Fibroblast of lung (primary cell): ENCODE data around the gene EPS8L3. TPM values are rescaled to one million over a fixed set of nuclear protein-coding genes. Genes with fewer than 3 reads are reported as not detected.

Experiments used
- DNase-seq, 2 donors: peaks; one replicate each; pipeline versions ENCODE4 v3.0.0 to v3.0.0-alpha.2; 2010; ENCODE audit warnings: low read depth in 2 of 2
- H2AFZ ChIP-seq: 2 replicates; pipeline ENCODE4 v1.5.1; 2012; ENCODE audit warnings: low read length, control low read depth, inconsistent platforms
- H3K27ac ChIP-seq: 2 replicates; pipeline ENCODE4 v1.5.1; 2011; ENCODE audit warnings: low read length, control low read depth; ENCODE audit not compliant: insufficient read depth
- H3K27me3 ChIP-seq: 2 replicates; pipeline ENCODE4 v1.5.1; 2011; ENCODE audit warnings: mild to moderate bottlenecking, low read length; ENCODE audit not compliant: control insufficient read depth, insufficient read depth
- H3K36me3 ChIP-seq: 2 replicates; pipeline ENCODE4 v1.5.1; 2011; ENCODE audit warnings: low read length; ENCODE audit not compliant: control insufficient read depth, insufficient read depth
- H3K4me1 ChIP-seq: 2 replicates; pipeline ENCODE4 v1.5.1; 2011; ENCODE audit warnings: low read length; ENCODE audit not compliant: control insufficient read depth, insufficient read depth; ENCODE audit errors: extremely low read depth
- H3K4me2 ChIP-seq: 2 replicates; pipeline ENCODE4 v1.5.1; 2011; ENCODE audit warnings: low read length, control low read depth; ENCODE audit not compliant: insufficient read depth; ENCODE audit errors: extremely low read depth
- H3K4me3 ChIP-seq, 4 experiments: fragments of 200-600 bp in 1 of 4; sonication (generic) in 1 of 4; replicated peaks in 1 of 4; 2 replicates each; pipeline ENCODE4 v1.5.1; 2011 to 2016; ENCODE audit warnings: low read length in 4 of 4, low read depth in 3 of 4, mild to moderate bottlenecking in 3 of 4, control low read depth in 2 of 4, inconsistent platforms in 1 of 4, mixed read lengths in 1 of 4; ENCODE audit not compliant: insufficient read depth in 1 of 4; ENCODE audit errors: control extremely low read depth in 1 of 4
- H3K79me2 ChIP-seq: 2 replicates; pipeline ENCODE4 v1.5.1; 2012; ENCODE audit warnings: mild to moderate bottlenecking, low read length, inconsistent platforms; ENCODE audit not compliant: control insufficient read depth, insufficient read depth
- H3K9ac ChIP-seq: 2 replicates; pipeline ENCODE4 v1.5.1; 2011; ENCODE audit warnings: mild to moderate bottlenecking, low read length, control low read depth; ENCODE audit not compliant: insufficient read depth
- H3K9me3 ChIP-seq: 2 replicates; pipeline ENCODE4 v1.5.1; 2012; ENCODE audit warnings: low read depth, low read length; ENCODE audit not compliant: control insufficient read depth, insufficient read depth
- H4K20me1 ChIP-seq: 2 replicates; pipeline ENCODE4 v1.5.1; 2011; ENCODE audit warnings: low read length; ENCODE audit not compliant: control insufficient read depth, insufficient read depth; ENCODE audit errors: extremely low read depth
- CTCF ChIP-seq, 2 donors: IDR thresholded peaks in 1 of 2; conservative IDR thresholded peaks in 1 of 2; 1 replicate in 1 of 2; 2 replicates in 1 of 2; pipeline ENCODE4 v1.5.1; 2011 to 2012; ENCODE audit warnings: low read length in 2 of 2, control low read depth in 1 of 2, inconsistent platforms in 1 of 2, low read depth in 1 of 2, mild to moderate bottlenecking in 1 of 2
- EZH2 ChIP-seq: IDR thresholded peaks from 2 replicates; pipeline ENCODE4 v1.5.1; 2012; ENCODE audit warnings: low read length, control low read depth, mild to moderate bottlenecking; ENCODE audit errors: missing control alignments
- polyA plus RNA-seq, 2 donors: library from polyadenylated mRNA; depleted of rRNA in 1 of 2; stranded (reverse) in 1 of 2; unstranded in 1 of 2; fragments of >200 nt; gene quantifications; 2 replicates each; pipeline ENCODE4 v1.2.1, GENCODE V29; 2011 to 2012; ENCODE audit warnings: missing spikeins in 1 of 2
- total RNA-seq: library from RNA; depleted of rRNA; stranded (reverse); fragments of >200 nt; gene quantifications from 2 replicates; pipeline ENCODE4 v1.2.1, GENCODE V29; 2014

The EPS8L3 gene
- total and polyA plus RNA-seq, 2 donors (not counting 1 experiment from before 2014, with no cell fraction given) = not detected

- H3K4me3 ChIP-seq = no peak overlapping the region
- H2AFZ ChIP-seq = no peak overlapping the region
- no peak for TF ChIP-seq EZH2
- no peak for TF ChIP-seq CTCF (conservative IDR thresholded peaks at IDR 0.05 in 1 of 2, IDR thresholded peaks at IDR 0.05 in 1 of 2; ENCODE audit: low read depth in 1 of 2, low read length in 2 of 2)
- no peaks in the 10 kb centered on the region for H3K79me2 ChIP-seq
- H3K4me2 ChIP-seq = no peak overlapping the region
- H3K4me1 ChIP-seq = peaks cover 10% of the 10 kb centered on the region
- no peaks in the 10 kb centered on the region for H4K20me1 ChIP-seq
- DNase-seq = no peak
- no peaks in the 10 kb centered on the region for H3K36me3 ChIP-seq
- H3K27me3 ChIP-seq = peaks cover 3% of the 10 kb centered on the region
- no peaks in the 10 kb centered on the region for H3K9me3 ChIP-seq
- no peak overlapping the region for H3K27ac ChIP-seq
- no peak overlapping the region for H3K9ac ChIP-seq
Observed at GRCh38 chr1:109777980-109778625, 14.4 kb upstream of the EPS8L3 start.

GRCh38 chr1:109777436-109777835 is 13.7 kb upstream of the EPS8L3 start:
- no peak for TF ChIP-seq CTCF (conservative IDR thresholded peaks at IDR 0.05 in 1 of 2, IDR thresholded peaks at IDR 0.05 in 1 of 2; ENCODE audit: low read depth in 1 of 2, low read length in 2 of 2)
- no peak for TF ChIP-seq EZH2
- no peaks in the 10 kb centered on the region for H3K9me3 ChIP-seq
- H3K4me1 ChIP-seq = peaks cover 4% of the 10 kb centered on the region
- H3K4me3 ChIP-seq = no peak overlapping the region
- H2AFZ ChIP-seq = peak overlapping the region; percentile 14
- H3K9ac ChIP-seq = no peak overlapping the region
- DNase-seq = no peak
- no peak overlapping the region for H3K4me2 ChIP-seq
- H3K79me2 ChIP-seq = no peaks in the 10 kb centered on the region
- peaks cover 3% of the 10 kb centered on the region for H3K27me3 ChIP-seq
- H3K27ac ChIP-seq = no peak overlapping the region
- no peaks in the 10 kb centered on the region for H4K20me1 ChIP-seq
- no peaks in the 10 kb centered on the region for H3K36me3 ChIP-seq

DNA sequence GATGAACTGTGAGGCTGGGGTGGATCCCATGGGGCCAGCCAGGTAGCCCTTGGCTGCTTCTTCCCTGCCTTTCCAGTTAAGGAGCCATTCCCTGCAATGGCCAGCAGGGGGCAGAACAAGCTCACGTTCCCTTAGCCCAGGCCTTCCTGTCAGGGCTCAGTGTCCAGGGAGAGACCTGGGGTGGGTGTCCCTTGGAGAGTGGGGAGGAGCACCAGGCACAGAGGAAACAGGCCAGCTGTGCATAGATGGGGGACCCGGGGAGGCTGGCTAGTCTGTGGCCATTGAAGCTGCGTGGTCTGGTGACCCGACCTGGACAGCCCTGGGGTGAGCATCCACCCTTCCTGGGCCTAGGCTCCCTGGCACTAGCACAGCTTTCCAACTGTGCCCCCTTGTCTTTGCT is 13.2 kb upstream of the EPS8L3 start:
- peak; percentile 62 to 80 for DNase-seq
- Histone ChIP-seq H3K36me3 (no peaks in the 10 kb centered on the region), H3K4me3 (no peak overlapping the region), H3K4me2 (no peak overlapping the region), H3K27ac (no peak overlapping the region), H4K20me1 (no peaks in the 10 kb centered on the region), H3K27me3 (peaks cover 3% of the 10 kb centered on the region), H3K79me2 (no peaks in the 10 kb centered on the region), H2AFZ (peak overlapping the region; percentile 14), H3K9ac (no peak overlapping the region), H3K9me3 (no peaks in the 10 kb centered on the region), H3K4me1 (peaks cover 4% of the 10 kb centered on the region)
- TF ChIP-seq EZH2 (peak; percentile 34), CTCF (conservative IDR thresholded peaks at IDR 0.05 in 1 of 2, IDR thresholded peaks at IDR 0.05 in 1 of 2; ENCODE audit: low read depth in 1 of 2, low read length in 2 of 2) (peak; percentile 96)
